GM12878 (cell line): ENCODE results near the gene AHNAK2. TPM values are rescaled to one million over a fixed set of nuclear protein-coding genes. Genes with fewer than 3 reads are reported as not detected.
A peak's percentile ranks its signal among the peaks of the same experiment; 100 is the strongest.

ENCODE experiments used
- BCL11A ChIP-seq: IDR thresholded peaks from 2 replicates; pipeline ENCODE4 v1.6.1; 2011; ENCODE audit warnings: low read depth, low read length
- CBX5 ChIP-seq: sonication (generic); IDR thresholded peaks from 2 replicates; pipeline ENCODE4 v1.6.1; 2016; ENCODE audit warnings: low read depth, moderate library complexity, mild to moderate bottlenecking, inconsistent platforms
- ELK1 ChIP-seq: IDR thresholded peaks from 2 replicates; pipeline ENCODE4 v1.6.1; 2012; ENCODE audit warnings: low read depth, low read length, improper control_type of control experiment
- ETV6 ChIP-seq, 2 experiments: fragments of 450-650 bp in 1 of 2; IDR thresholded peaks in 1 of 2; conservative IDR thresholded peaks in 1 of 2; 2 replicates each; pipeline ENCODE4 v1.6.1; 2014; ENCODE audit warnings: antibody characterized with exemption in 1 of 2, borderline replicate concordance in 1 of 2, low read depth in 1 of 2, mild to moderate bottlenecking in 1 of 2, moderate library complexity in 1 of 2
- IRF5 ChIP-seq: fragments of 450-650 bp; IDR thresholded peaks from 2 replicates; pipeline ENCODE4 v1.6.1; 2017; ENCODE audit warnings: borderline replicate concordance
- JUNB ChIP-seq: IDR thresholded peaks from 2 replicates; pipeline ENCODE4 v1.6.1; 2016; ENCODE audit warnings: antibody characterized with exemption, mild to moderate bottlenecking
- KDM1A ChIP-seq: fragments of 200-600 bp; sonication (generic); IDR thresholded peaks from 2 replicates; pipeline ENCODE4 v1.6.1; 2016; ENCODE audit warnings: borderline replicate concordance
- NFIC ChIP-seq: IDR thresholded peaks from 2 replicates; pipeline ENCODE4 v1.6.1; 2012; ENCODE audit warnings: low read depth, mild to moderate bottlenecking, inconsistent platforms, low read length, moderate library complexity
- NFYA ChIP-seq: IDR thresholded peaks from 2 replicates; pipeline ENCODE4 v1.6.1; 2011; ENCODE audit warnings: low read depth, mild to moderate bottlenecking, low read length, improper control_type of control experiment, borderline replicate concordance
- RELB ChIP-seq: fragments of 450-650 bp; IDR thresholded peaks from 2 replicates; pipeline ENCODE4 v1.6.1; 2017; ENCODE audit warnings: low read depth, mild to moderate bottlenecking, moderate library complexity
- SMARCA5 ChIP-seq: fragments of 450-650 bp; IDR thresholded peaks from 2 replicates; pipeline ENCODE4 v1.6.1; 2017; ENCODE audit warnings: mild to moderate bottlenecking
- STAT1 ChIP-seq: fragments of 450-650 bp; conservative IDR thresholded peaks from 2 replicates; pipeline ENCODE4 v1.6.1; 2014; ENCODE audit warnings: antibody characterized with exemption, mild to moderate bottlenecking
- polyA plus RNA-seq, 11 experiments: library from polyadenylated mRNA; depleted of rRNA in 4 of 11; unstranded in 6 of 11; stranded (reverse) in 5 of 11; fragments of >200 nt; fragmentation: Nextera tagmentation in 4 of 11; fragmentation: Illumina TruSeq in 1 of 11; extraction: Ambion mirVana in 4 of 11; extraction: Trizol in 1 of 11; gene quantifications; 1 replicate in 1 of 11; 2 replicates in 10 of 11; pipeline versions ENCODE4 v1.2.1 to v1.2.3, GENCODE V29; 2011 to 2016; ENCODE audit warnings: inconsistent platforms in 2 of 11, missing spikeins in 2 of 11, low read depth in 1 of 11
- total RNA-seq, 4 experiments: library from RNA; depleted of rRNA in 3 of 4; stranded (reverse); fragments of >200 nt in 3 of 4; fragmentation: Illumina TruSeq in 1 of 4; extraction: Trizol in 1 of 4; gene quantifications; 2 replicates each; pipeline versions ENCODE4 v1.2.1 to v1.2.3, GENCODE V29; 2013 to 2021
- TF ChIP-seq, protein P1 (sequence below): fragments of 150-350 bp; IDR thresholded peaks from 2 replicates; pipeline ENCODE4 v1.6.1; 2014; ENCODE audit warnings: mild to moderate bottlenecking, low read depth, low read length
- TF ChIP-seq, protein P2 (sequence below): fragments of 450-650 bp; IDR thresholded peaks from 2 replicates; pipeline ENCODE4 v1.6.1; 2014; ENCODE audit warnings: mild to moderate bottlenecking
- TF ChIP-seq, protein P3 (sequence below): IDR thresholded peaks from 2 replicates; pipeline ENCODE4 v1.6.1; 2011; ENCODE audit warnings: borderline replicate concordance, low read depth, mild to moderate bottlenecking, moderate library complexity, low read length; ENCODE audit not compliant: insufficient read depth, poor library complexity, severe bottlenecking
- TF ChIP-seq, protein P4 (sequence below): fragments of 450-650 bp; formaldehyde crosslinking; IDR thresholded peaks from 2 replicates; pipeline ENCODE4 v1.5.0; 2022; ENCODE audit warnings: mild to moderate bottlenecking, missing genetic modification characterization

AHNAK2 gene
- total and polyA plus RNA-seq, 10 of the 15 experiments (the other 5 are each of a cell fraction or from before 2014, with no cell fraction given), result 0.03 to 0.10 TPM; not detected in 8

DNA sequence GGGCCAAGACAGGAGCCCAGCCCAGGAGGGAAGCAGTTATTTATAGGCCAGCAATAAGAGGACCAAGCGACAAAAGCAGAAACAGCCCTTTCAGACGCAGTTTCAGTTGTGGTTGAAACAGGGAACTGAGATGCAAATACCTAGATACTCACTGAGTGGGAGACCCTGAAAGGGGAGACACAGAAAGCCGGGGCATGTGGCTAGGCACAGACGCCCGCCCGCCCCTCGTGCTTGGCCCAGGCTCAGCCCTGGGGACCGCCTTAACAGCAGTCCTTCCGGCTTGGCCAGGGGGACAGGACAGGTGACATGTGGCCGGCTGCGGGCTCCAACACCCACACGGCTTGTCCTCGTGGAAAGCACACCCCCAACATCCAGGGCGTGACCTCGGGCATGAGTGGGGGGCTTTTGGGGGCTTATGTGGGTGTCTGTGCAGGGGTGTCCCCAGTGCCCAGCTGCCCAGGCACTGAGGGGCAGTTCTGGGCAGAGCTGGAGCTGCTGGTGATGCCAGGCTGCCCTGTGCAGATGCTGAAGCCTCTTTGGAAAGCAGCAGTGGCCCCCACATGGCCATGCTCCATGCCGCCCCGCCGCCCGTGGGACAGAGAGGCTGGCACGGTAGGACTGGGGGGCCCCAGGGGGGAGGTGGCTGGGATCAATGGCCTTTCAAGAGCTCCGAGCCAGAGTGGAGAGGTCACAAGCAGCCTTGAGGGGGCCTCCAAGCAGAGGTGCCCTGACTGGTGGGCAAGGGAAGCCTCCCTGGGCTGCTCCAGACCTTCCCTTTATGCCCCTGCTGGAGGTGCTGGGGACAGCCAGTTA, 51.3 kb downstream of the AHNAK2 start (continued):
- TF ChIP-seq ELK1, result no peak
- TF ChIP-seq SMARCA5, result peak; percentile 43; the same call in 1 of the 2 replicates
- no peak for TF ChIP-seq STAT1
- no peak; the same call in 1 of the 2 replicates for TF ChIP-seq NFIC
- no peak for TF ChIP-seq NFYA
- TF ChIP-seq, protein P1, sequence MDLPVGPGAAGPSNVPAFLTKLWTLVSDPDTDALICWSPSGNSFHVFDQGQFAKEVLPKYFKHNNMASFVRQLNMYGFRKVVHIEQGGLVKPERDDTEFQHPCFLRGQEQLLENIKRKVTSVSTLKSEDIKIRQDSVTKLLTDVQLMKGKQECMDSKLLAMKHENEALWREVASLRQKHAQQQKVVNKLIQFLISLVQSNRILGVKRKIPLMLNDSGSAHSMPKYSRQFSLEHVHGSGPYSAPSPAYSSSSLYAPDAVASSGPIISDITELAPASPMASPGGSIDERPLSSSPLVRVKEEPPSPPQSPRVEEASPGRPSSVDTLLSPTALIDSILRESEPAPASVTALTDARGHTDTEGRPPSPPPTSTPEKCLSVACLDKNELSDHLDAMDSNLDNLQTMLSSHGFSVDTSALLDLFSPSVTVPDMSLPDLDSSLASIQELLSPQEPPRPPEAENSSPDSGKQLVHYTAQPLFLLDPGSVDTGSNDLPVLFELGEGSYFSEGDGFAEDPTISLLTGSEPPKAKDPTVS, result no peak
- TF ChIP-seq, protein P2, sequence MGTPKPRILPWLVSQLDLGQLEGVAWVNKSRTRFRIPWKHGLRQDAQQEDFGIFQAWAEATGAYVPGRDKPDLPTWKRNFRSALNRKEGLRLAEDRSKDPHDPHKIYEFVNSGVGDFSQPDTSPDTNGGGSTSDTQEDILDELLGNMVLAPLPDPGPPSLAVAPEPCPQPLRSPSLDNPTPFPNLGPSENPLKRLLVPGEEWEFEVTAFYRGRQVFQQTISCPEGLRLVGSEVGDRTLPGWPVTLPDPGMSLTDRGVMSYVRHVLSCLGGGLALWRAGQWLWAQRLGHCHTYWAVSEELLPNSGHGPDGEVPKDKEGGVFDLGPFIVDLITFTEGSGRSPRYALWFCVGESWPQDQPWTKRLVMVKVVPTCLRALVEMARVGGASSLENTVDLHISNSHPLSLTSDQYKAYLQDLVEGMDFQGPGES, result no peak
- TF ChIP-seq, protein P3, sequence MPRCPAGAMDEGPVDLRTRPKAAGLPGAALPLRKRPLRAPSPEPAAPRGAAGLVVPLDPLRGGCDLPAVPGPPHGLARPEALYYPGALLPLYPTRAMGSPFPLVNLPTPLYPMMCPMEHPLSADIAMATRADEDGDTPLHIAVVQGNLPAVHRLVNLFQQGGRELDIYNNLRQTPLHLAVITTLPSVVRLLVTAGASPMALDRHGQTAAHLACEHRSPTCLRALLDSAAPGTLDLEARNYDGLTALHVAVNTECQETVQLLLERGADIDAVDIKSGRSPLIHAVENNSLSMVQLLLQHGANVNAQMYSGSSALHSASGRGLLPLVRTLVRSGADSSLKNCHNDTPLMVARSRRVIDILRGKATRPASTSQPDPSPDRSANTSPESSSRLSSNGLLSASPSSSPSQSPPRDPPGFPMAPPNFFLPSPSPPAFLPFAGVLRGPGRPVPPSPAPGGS, result peak; percentile 12
- no peak for TF ChIP-seq IRF5
- TF ChIP-seq, protein P4, sequence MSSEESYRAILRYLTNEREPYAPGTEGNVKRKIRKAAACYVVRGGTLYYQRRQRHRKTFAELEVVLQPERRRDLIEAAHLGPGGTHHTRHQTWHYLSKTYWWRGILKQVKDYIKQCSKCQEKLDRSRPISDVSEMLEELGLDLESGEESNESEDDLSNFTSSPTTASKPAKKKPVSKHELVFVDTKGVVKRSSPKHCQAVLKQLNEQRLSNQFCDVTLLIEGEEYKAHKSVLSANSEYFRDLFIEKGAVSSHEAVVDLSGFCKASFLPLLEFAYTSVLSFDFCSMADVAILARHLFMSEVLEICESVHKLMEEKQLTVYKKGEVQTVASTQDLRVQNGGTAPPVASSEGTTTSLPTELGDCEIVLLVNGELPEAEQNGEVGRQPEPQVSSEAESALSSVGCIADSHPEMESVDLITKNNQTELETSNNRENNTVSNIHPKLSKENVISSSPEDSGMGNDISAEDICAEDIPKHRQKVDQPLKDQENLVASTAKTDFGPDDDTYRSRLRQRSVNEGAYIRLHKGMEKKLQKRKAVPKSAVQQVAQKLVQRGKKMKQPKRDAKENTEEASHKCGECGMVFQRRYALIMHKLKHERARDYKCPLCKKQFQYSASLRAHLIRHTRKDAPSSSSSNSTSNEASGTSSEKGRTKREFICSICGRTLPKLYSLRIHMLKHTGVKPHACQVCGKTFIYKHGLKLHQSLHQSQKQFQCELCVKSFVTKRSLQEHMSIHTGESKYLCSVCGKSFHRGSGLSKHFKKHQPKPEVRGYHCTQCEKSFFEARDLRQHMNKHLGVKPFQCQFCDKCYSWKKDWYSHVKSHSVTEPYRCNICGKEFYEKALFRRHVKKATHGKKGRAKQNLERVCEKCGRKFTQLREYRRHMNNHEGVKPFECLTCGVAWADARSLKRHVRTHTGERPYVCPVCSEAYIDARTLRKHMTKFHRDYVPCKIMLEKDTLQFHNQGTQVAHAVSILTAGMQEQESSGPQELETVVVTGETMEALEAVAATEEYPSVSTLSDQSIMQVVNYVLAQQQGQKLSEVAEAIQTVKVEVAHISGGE, result no peak
- TF ChIP-seq KDM1A, result no peak
- peak in 1 of 2 experiments; percentile 64; a peak in 1 of 4 replicates for TF ChIP-seq ETV6 (conservative IDR thresholded peaks at IDR 0.05 in 1 of 2, IDR thresholded peaks at IDR 0.05 in 1 of 2; ENCODE audit: borderline replicate concordance in 1 of 2, low read depth in 1 of 2)
- TF ChIP-seq JUNB, result no peak; the same call in 1 of the 2 replicates
- no peak for TF ChIP-seq CBX5
- peak; percentile 83 for TF ChIP-seq BCL11A
- peak; percentile 66; the same call in 1 of the 2 replicates for TF ChIP-seq RELB
